GM20431 (cell line): Measurements from ENCODE around the gene PAQR4.

Experiments
- in situ Hi-C: fragments of 300-500 bp; cut with MseI, MboI; formaldehyde crosslinking; loops from one replicate; pipeline ENCODE4 v1.15.0; 2020; ENCODE audit warnings: low sequenced_read_pairs; ENCODE audit not compliant: unreplicated experiment

Gene PAQR4

GRCh38 chr16:2963074-2963722 lies 6.0 kb upstream of the PAQR4 start:
- in situ Hi-C loops: no loop called here

- in situ Hi-C loops: no loop called here
Observed at GRCh38 chr16:2963723-2964474, 5.2 kb upstream of the PAQR4 start, which contains the start of gene KREMEN2. TSS of gene KREMEN2 (plus strand) at chr16:2964275. CDS start at chr16:2964521, 246 bp downstream.

GRCh38 chr16:2964475-2965336 lies 4.4 kb upstream of the PAQR4 start:
- in situ Hi-C loops: no loop called here

- in situ Hi-C loops: no loop called here
Observed at GRCh38 chr16:2966043-2966807, 2.9 kb upstream of the PAQR4 start.

GRCh38 chr16:2966808-2967191 lies 2.3 kb upstream of the PAQR4 start:
- in situ Hi-C loops: no loop called here

GRCh38 chr16:2967211-2967631 lies 1.9 kb upstream of the PAQR4 start:
- in situ Hi-C loops: no loop called here

GRCh38 chr16:2967721-2968161 lies 1.4 kb upstream of the PAQR4 start:
- in situ Hi-C loops: no loop called here

- in situ Hi-C loops: no loop called here
Observed at GRCh38 chr16:2968368-2968737, 795 bp upstream of the PAQR4 start.

GRCh38 chr16:2969545-2970521 lies 685 bp downstream of the PAQR4 start:
- in situ Hi-C loops: no loop called here

- in situ Hi-C loops: no loop called here
Observed at GRCh38 chr16:2970563-2970962, 1.4 kb downstream of the PAQR4 start.

- in situ Hi-C loops: no loop called here
Observed at GRCh38 chr16:2971134-2971984, 2.2 kb downstream of the PAQR4 start.

GRCh38 chr16:2971985-2972784 lies 3.0 kb downstream of the PAQR4 start:
- in situ Hi-C loops: no loop called here

- in situ Hi-C loops: no loop called here
Observed at GRCh38 chr16:2973093-2973492, 3.9 kb downstream of the PAQR4 start.

GRCh38 chr16:2973605-2974318 lies 4.6 kb downstream of the PAQR4 start:
- in situ Hi-C loops: no loop called here

- in situ Hi-C loops: no loop called here
Observed at GRCh38 chr16:2974319-2975056, 5.3 kb downstream of the PAQR4 start.
